NCI-H1417 (cell line): ENCODE measurements around the gene SLC39A11.
"Not testable (repeated sequence)": the region's sequence is repeated elsewhere in the genome, so short reads cannot be mapped to it uniquely, and the experiment has no call there.

Experiments used
- DNase-seq, 3 experiments: peaks; one replicate each; lab custom pipeline; 2025; lab: John Stamatoyannopoulos, UW

The SLC39A11 gene

DNA sequence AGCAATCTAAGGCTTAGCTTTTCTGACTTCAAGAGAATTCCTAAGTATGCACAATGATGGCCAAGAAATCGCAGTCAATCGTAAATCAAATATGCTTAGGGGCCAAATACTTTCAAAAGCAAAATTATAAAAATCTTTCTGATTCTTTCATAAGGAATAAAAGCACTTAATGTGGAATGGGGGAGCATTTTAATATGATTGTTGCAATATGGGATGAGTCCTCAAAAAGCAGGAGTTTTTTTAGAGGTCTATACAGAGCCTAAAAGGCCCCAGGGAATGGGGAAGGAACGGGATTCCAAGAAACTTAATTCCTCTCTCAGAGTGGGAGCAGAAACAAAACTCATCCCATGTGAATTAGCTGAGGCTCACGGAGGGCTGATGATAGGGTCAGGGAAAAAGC lies 14.7 kb upstream of the SLC39A11 start:
- no peak for DNase-seq

GRCh38 chr17:73105431-73105830 lies 12.9 kb upstream of the SLC39A11 start:
- DNase-seq = no peak

DNA sequence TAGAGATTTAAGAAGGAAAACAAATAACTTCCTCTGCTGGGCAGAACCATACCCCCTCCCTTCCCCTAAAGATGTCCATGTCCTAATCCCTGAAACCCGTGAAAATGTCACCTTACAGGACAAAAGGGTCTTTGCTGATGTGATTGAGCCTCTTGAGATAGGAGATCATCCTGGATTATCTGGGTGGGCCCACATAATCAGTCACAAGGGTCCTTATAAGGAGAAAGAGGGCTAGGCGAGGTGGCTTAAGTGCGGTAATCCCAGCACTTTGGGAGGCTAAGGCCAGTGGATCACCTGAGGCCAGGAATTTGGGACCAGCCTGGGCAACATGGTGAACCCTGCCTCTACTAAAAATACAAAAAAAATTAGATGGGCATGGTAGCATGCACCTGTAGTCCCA lies 12.0 kb upstream of the SLC39A11 start:
- no peak for DNase-seq

GRCh38 chr17:73103641-73104335 lies 11.3 kb upstream of the SLC39A11 start:
- no peak for DNase-seq

DNA sequence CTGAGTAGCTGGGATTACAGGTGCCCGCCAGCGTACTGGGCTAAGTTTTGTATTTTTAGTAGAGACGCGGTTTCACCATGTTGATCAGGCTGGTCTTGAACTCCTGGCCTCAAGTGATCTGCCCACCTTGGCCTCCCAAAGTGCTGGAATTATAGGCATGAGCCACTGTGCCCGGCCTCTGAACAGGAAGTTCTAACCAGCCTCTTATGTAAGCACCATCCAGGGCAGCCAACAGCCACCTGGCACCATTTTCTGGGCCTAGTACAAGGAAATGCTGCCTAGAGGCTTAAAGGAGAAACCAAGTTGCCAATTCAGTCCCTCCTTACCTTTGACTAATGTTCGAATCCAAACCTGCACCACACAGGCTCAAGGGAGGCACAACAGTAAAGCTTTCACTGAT lies 8.5 kb upstream of the SLC39A11 start:
- DNase-seq = no peak

GRCh38 chr17:73100363-73100762 lies 7.9 kb upstream of the SLC39A11 start:
- DNase-seq = no peak

DNA sequence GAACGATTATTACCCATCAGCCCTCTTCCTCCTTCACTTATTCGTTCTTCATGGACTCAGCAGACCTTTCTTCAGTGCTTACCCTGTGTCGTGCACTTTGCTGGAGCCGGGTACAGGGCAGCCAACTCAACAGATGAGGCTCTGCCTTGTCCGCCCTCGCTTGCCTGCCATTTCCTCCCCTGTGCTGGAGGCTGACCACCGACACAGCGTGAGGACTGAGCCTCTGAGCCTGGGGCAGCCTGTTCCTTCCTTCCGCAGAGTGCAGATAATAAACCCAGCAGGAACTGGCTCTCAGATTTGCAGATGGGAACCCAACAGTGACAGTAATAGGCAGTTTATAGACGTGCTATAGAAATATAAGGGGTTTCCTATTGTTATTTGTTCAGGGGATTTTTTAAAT lies 7.0 kb upstream of the SLC39A11 start:
- peak in 2 of 3 experiments; percentile 35 to 73 for DNase-seq

DNA sequence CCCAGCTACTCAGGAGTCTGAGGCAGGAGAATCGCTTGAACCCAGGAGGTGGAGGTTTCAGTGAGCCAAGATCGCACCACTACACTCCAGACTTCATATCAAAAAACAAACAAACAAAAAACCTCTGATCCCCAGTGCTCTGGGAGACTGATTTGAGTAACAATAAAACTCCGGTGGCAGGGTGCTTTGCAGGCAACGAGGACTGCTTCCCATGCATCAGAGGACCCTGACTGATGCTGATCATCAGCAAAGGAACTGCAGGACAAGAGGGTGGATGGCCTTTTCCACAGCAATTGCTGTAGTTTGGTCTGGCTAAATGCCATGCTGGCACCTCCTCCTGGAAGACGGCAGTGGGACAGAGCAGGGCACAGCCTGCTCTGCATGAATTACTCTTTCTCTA lies 6.4 kb upstream of the SLC39A11 start:
- no peak for DNase-seq

- not testable (repeated sequence) for DNase-seq
These were observed 5.7 kb upstream of the SLC39A11 start for GRCh38 chr17:73097973-73098765.

DNA sequence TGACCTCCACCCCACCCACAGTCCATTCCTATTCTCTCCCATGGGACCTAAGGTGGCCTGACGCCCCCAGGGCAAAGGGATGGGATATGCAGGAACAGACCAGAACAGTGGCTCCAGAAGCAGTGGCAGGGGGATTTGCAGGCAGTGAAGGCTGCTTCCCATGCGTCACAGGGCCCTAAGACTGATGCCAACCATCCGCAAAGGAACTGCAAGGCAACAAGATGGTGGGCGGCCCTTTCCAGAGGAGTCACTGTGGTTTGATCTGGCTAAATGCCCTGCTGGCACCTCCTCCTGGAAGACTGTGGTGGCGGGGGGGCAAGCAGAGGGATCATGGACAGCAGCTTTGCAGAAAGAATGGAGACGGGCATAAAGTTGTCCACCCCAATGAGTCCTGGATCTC lies 4.4 kb upstream of the SLC39A11 start:
- no peak for DNase-seq

DNA sequence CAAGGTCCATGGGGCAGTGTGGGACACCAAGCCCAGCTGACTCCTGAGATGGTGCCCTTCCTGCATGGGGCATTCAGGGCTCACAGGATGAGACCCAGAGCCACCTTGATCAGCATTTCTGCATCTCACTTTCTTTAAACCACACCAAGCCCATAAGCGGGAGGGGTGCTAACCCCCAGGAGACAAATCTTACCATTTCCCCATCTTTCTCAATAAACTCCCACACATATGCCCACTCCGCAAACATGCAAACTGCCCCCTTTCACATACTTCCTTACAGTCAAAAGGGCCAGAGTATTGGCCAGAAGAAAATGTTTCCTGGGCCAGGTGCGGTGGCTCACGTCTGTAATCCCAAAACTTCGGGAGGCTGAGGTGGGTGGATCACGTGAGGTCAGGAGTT lies 3.7 kb upstream of the SLC39A11 start:
- no peak for DNase-seq

DNA sequence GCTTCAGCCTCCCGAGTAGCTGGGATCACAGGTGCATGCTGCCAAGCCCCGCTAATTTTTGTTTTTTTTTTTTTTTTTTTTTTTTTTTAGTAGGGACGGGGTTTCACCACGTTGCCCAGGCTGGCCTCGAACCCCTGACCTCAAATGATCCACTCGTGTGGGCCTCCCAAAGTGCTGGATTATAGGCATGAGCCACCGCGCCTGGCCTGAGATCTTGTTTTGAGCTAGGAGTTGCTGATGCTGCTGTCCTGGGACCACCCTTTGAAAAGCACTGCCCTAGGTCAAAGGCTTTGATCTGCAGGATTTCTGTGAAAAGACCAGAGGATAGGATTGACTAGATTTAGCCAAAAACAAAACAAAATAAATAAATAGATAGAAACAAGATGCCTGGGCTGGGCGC lies 798 bp upstream of the SLC39A11 start:
- DNase-seq = no peak

- DNase-seq = peak in 2 of 3 experiments; percentile 66 to 69
These were observed 542 bp downstream of the SLC39A11 start for GRCh38 chr17:73091770-73092522.

DNA sequence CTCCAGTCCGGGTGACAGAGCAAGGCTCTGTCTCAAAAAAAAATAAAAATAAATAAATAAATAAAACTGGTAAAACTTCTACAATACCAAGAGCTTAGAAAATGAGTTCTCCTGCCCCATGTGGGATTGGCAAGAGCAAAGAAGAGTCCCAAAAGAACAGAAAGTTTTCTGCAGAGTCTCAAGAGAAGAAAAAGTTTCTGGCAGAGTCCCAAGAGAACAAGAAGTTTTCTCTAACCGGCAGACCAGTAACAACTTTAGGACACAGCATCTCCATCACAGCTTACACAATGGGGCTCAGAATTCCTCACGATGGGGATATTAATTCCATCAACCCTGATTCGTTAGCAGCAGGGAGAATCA lies 1.1 kb downstream of the SLC39A11 start:
- no peak for DNase-seq

GRCh38 chr17:73090396-73091202 lies 1.9 kb downstream of the SLC39A11 start:
- no peak for DNase-seq

- DNase-seq = no peak
These were observed 2.9 kb downstream of the SLC39A11 start for GRCh38 chr17:73089322-73090317.

DNA sequence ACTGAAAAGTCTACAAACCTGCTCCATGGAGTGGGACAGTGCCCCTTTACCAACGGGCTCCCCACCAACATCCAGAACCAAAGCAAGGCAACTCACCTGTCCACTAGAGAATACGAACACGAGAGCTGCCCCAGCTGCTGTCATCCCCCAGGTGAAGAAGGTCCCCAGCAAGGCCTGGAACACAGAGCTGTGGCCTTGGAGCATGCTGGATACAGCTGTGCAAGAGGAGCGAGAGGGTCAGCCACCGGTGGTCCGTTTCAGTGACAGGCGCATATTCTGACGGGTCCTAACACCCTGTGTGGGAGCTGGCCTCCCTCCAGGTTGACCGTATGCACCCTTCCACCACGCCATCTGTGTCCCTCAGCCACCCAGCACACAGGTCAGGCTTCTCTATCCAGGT lies 3.9 kb downstream of the SLC39A11 start:
- no peak for DNase-seq

DNA sequence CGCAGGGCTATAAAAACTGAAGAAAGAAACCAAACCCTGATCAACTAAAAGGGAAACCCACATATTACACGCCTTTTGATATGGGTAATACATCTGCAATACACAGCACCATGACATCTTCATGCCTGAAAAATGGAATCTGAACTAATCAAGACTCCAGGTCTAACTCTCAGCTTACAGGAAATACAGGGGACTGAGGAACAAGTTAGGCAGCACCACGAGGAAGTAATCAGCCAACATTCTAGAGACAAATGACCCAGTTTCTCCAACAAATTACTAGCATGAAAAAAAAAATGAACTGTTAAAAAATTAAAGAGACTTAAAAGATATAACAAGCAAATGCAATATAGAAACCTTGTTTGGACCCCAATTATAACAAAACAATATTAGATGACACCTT lies 9.1 kb downstream of the SLC39A11 start:
- no peak for DNase-seq

DNA sequence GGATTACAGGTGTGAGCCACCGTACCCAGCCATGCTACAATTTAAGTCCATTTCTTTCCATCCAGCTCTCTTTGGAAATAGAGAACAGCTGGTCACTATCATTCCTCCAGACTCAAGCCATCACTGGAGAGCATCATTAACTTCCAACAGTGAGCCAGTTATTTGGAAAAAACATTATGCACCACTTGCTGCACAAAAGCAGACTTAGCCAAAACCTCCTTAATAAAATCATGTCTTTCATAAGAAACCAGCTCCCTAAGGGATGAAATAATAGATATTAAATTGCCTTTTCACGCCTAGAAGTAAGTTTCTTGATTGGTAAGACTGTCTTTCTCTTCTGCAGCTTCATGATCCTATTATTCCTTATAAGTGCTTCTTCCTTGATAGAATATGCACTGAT lies 17.9 kb downstream of the SLC39A11 start:
- DNase-seq = no peak

GRCh38 chr17:73072219-73072962 lies 20.1 kb downstream of the SLC39A11 start:
- DNase-seq = no peak
